Upper lobe of left lung (tissue), 6 donors: ENCODE results near the gene NOP56. TPM values are rescaled to one million over a fixed set of nuclear protein-coding genes. Genes with fewer than 3 reads are reported as not detected.
A peak's percentile ranks its signal among the peaks of the same experiment; 100 is the strongest.

ENCODE experiments used
- ATAC-seq, 2 donors: fragments of 200-7000 bp; cut with Tn5 transposase; one replicate each; pipeline ENCODE4 v1.9.1; 2022; ENCODE audit warnings: mild to moderate bottlenecking in 2 of 2, moderate library complexity in 2 of 2; ENCODE audit not compliant: low FRiP score in 2 of 2
- DNase-seq, 2 donors: peaks; one replicate each; pipeline ENCODE4 v3.0.0-alpha.2; 2019 to 2020
- H3K27ac ChIP-seq, 4 donors: fragments of 200-600 bp; sonication (generic); one replicate each; pipeline ENCODE4 v1.5.1; 2016 to 2019
- H3K27me3 ChIP-seq, 4 donors: fragments of 200-600 bp; sonication (generic); one replicate each; pipeline ENCODE4 v1.5.1; 2017 to 2019
- H3K36me3 ChIP-seq, 4 donors: fragments of 200-600 bp; sonication (generic); one replicate each; pipeline ENCODE4 v1.5.1; 2016 to 2019
- H3K4me1 ChIP-seq, 4 donors: fragments of 200-600 bp; sonication (generic); one replicate each; pipeline ENCODE4 v1.5.1; 2018 to 2019
- H3K4me3 ChIP-seq, 4 donors: fragments of 200-600 bp; sonication (generic); one replicate each; pipeline ENCODE4 v1.5.1; 2017 to 2019; ENCODE audit warnings: mild to moderate bottlenecking in 2 of 4, moderate library complexity in 1 of 4
- H3K9me3 ChIP-seq, 4 donors: fragments of 200-600 bp; sonication (generic); one replicate each; pipeline ENCODE4 v1.5.1; 2018 to 2019
- EP300 ChIP-seq, 4 donors: sonication (generic); formaldehyde crosslinking; IDR thresholded peaks; one replicate each; pipeline ENCODE4 v1.5.1; 2017; ENCODE audit warnings: antibody characterized with exemption in 4 of 4, control low read depth in 2 of 4
- POLR2A ChIP-seq, 4 donors: fragments of 450-650 bp; IDR thresholded peaks; one replicate each; pipeline ENCODE4 v1.5.1; 2016 to 2017; ENCODE audit warnings: antibody characterized with exemption in 4 of 4, mild to moderate bottlenecking in 2 of 4
- POLR2AphosphoS5 ChIP-seq, 2 donors: sonication (generic); formaldehyde crosslinking; IDR thresholded peaks; one replicate each; pipeline ENCODE4 v1.5.1; 2017; ENCODE audit warnings: antibody characterized with exemption in 2 of 2
- WGBS, 2 donors: methylation state at CpG; one replicate each; pipeline ENCODE4 v1.1.5; 2017 to 2018; 5-methylcytosine and 5-hydroxymethylcytosine counted together
- total RNA-seq, 6 donors: library from RNA; depleted of rRNA in 4 of 6; stranded (reverse); fragments of >200 nt in 4 of 6; gene quantifications; one replicate each; pipeline versions ENCODE4 v1.1.0 to v1.2.1, GENCODE V29; 2016 to 2021
- TF ChIP-seq, protein P1 (sequence below), 6 experiments: fragments of 450-650 bp in 4 of 6; fragments of 200-600 bp in 2 of 6; sonication (generic) in 2 of 6; IDR thresholded peaks; one replicate each; pipeline ENCODE4 v1.5.1; 2016 to 2019; ENCODE audit warnings: antibody characterized with exemption in 6 of 6
- donor health status: DM: no; HTN: no; CAD: no; lungs with moderate emphysema.
- donor health status: DM: no; HTN: yes; CAD: no; lungs with severe emphysema.

NOP56 gene
- total RNA-seq, 6 donors from 2014 or later, result 64.8 to 162 (median 93.6) TPM

DNA sequence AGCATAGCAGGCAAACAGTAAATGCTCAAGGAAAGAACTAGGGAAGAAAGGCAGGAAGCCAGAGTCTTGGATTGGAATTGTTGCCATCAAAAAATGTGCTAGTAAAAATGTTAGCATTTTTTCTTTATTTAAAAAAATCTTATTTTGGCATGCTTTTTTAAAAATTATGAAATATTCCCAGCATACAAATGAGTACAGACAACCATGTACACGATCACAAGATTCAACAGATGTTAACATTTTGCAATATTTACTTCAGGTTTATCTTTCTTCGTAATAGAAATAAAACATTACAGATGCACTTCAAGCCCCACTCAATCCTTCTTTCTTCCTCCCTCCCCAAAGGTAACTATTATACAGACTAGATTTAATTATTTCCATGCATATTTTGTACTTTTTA, 27.4 kb upstream of the NOP56 start:
- no peaks in the 10 kb centered on the region for H3K36me3 ChIP-seq
- peaks cover 0 to 8% (median 4%) of the 10 kb centered on the region in 4 donors for H3K9me3 ChIP-seq
- no peak for TF ChIP-seq POLR2A (IDR thresholded peaks at IDR 0.05)
- TF ChIP-seq, protein P1, sequence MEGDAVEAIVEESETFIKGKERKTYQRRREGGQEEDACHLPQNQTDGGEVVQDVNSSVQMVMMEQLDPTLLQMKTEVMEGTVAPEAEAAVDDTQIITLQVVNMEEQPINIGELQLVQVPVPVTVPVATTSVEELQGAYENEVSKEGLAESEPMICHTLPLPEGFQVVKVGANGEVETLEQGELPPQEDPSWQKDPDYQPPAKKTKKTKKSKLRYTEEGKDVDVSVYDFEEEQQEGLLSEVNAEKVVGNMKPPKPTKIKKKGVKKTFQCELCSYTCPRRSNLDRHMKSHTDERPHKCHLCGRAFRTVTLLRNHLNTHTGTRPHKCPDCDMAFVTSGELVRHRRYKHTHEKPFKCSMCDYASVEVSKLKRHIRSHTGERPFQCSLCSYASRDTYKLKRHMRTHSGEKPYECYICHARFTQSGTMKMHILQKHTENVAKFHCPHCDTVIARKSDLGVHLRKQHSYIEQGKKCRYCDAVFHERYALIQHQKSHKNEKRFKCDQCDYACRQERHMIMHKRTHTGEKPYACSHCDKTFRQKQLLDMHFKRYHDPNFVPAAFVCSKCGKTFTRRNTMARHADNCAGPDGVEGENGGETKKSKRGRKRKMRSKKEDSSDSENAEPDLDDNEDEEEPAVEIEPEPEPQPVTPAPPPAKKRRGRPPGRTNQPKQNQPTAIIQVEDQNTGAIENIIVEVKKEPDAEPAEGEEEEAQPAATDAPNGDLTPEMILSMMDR (IDR thresholded peaks at IDR 0.05), result no peak
- no peak for TF ChIP-seq POLR2AphosphoS5 (IDR thresholded peaks at IDR 0.05)
- TF ChIP-seq EP300 (IDR thresholded peaks at IDR 0.05), result no peak
- 39 to 65% methylated on average over 2 of the region's 2 CpGs for WGBS, 2 donors
- no peak for DNase-seq
- peak overlapping the region in 2 of 4 donors; percentile 23 to 36 for H3K27ac ChIP-seq
- no peak overlapping the region for H3K4me3 ChIP-seq
- no peaks in the 10 kb centered on the region for H3K4me1 ChIP-seq
- H3K27me3 ChIP-seq, result no peaks in the 10 kb centered on the region
- no peak for ATAC-seq

DNA sequence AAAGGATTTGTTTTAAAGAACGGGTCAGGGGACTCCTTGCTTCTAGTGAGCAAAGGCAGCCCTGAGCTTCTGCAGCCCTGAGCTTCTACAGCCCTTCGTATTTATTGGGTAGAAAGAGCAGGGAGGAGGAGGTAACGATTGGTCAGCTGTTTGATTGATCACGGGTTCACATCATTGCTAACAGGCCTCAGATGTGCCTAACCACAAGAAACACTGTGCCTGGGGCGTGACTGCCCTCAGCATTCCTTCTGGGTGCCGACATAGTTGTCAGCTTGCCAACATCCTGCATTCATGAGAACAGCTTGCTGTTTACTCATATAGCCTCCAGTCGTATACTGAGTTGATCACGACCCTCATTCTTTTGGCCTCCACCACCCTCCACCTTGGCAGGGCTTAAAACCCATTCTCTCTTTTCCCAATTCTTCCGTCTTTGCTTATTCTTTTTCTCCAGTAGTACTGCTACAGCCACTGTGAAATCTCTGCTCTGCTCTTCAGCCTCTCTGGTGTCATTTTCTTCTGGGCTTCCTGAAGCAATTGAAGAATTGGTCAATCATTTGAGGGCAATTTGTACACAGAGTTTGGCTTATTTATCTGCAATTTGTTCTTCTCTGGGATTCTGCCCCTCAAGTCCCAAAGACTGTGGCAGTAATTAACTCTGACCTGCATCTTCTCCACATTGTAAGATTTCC, 25.4 kb upstream of the NOP56 start:
- Histone ChIP-seq H3K4me3 (no peak overlapping the region), H3K4me1 (no peaks in the 10 kb centered on the region), H3K27ac (peak overlapping the region in 1 of 4 donors; percentile 38), H3K36me3 (no peaks in the 10 kb centered on the region), H3K27me3 (no peaks in the 10 kb centered on the region), H3K9me3 (peaks cover 0 to 8% (median 4%) of the 10 kb centered on the region in 4 donors)
- TF ChIP-seq EP300 (IDR thresholded peaks at IDR 0.05) (no peak), POLR2AphosphoS5 (IDR thresholded peaks at IDR 0.05) (no peak), POLR2A (IDR thresholded peaks at IDR 0.05) (no peak)
- TF ChIP-seq, protein P1 (IDR thresholded peaks at IDR 0.05), result no peak
- WGBS, 2 donors, result 53 to 65% methylated on average over 8 to 9 of the region's 9 CpGs
- peak in 1 of 2 donors; percentile 28 for DNase-seq
- no peak for ATAC-seq

DNA sequence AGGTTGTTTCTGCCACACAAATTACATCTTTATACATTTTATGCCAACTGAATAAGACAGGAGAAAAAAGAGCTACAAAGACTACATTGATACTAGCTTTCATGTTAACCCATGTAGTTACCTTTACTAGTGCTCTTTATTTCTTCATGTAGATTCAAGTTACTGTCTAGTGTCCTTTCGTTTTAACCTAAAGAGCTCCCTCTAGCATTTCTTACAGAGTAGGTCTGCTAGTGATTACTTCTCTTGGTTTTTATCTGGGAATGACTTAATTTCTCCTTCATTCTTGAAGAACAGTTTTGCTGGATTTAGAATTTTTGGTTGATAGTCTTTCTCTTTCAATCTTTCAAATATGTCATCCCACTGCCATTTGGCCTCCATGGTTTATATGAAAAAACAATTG, 21.2 kb upstream of the NOP56 start:
- Histone ChIP-seq H3K4me3 (no peak overlapping the region), H3K27me3 (no peaks in the 10 kb centered on the region), H3K4me1 (no peaks in the 10 kb centered on the region), H3K9me3 (peaks cover 0 to 8% (median 3%) of the 10 kb centered on the region in 4 donors), H3K27ac (no peak overlapping the region), H3K36me3 (no peaks in the 10 kb centered on the region)
- DNase-seq (no peak), ATAC-seq (no peak)
- no peak for TF ChIP-seq POLR2A (IDR thresholded peaks at IDR 0.05)
- no peak for TF ChIP-seq EP300 (IDR thresholded peaks at IDR 0.05)
- TF ChIP-seq POLR2AphosphoS5 (IDR thresholded peaks at IDR 0.05), result no peak
- TF ChIP-seq, protein P1 (IDR thresholded peaks at IDR 0.05), result no peak
- WGBS, 2 donors, result 9 to 24% methylated on average over 1 of the region's 1 CpG

DNA sequence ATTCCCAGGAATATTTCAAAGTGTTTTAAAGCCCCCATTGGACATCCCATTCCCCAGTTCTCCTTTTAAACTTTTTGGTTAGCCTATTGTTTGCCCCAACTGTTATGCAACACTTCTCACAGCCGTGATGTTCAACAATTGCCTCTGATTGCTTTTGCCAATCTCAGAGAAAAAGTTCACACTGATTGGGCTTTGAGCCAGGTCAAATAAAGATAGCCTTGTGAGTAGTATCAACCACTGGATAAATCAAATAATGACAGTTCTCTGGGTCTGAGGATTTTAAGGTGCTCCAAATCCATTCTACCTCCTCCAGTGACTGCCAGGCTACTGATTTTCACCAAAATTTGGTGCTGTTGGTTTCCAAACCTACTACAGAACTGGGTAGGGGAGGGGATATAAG, 19.1 kb upstream of the NOP56 start:
- ATAC-seq, result no peak
- H3K36me3 ChIP-seq, result no peaks in the 10 kb centered on the region
- no peak overlapping the region for H3K27ac ChIP-seq
- TF ChIP-seq, protein P1 (IDR thresholded peaks at IDR 0.05), result no peak
- TF ChIP-seq POLR2AphosphoS5 (IDR thresholded peaks at IDR 0.05), result no peak
- TF ChIP-seq EP300 (IDR thresholded peaks at IDR 0.05), result no peak
- TF ChIP-seq POLR2A (IDR thresholded peaks at IDR 0.05), result no peak
- H3K4me3 ChIP-seq, result no peak overlapping the region
- H3K27me3 ChIP-seq, result no peaks in the 10 kb centered on the region
- H3K4me1 ChIP-seq, result no peaks in the 10 kb centered on the region
- 0 to 11% methylated on average over 1 of the region's 1 CpG for WGBS, 2 donors
- no peak for DNase-seq
- H3K9me3 ChIP-seq, result no peaks in the 10 kb centered on the region

DNA sequence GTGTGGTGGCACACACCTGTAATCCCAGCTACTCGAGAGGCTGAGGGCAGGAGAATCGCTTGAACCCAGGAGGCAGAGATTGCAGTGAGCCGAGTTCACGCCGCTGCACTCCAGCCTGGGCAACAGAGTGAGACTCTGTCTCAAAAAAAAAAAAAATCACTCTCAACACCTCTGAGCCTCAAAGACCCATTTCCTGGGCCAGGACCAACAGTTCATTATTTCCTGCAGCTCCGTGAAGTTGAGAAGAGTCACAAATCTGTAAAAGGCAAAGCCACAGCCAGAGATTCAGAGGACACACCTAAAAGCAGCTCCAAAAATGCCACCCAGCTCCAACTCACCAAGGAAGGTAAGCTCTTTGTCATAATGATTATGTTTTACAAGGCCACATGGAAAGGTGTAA, 15.2 kb upstream of the NOP56 start:
- Histone ChIP-seq H3K36me3 (no peaks in the 10 kb centered on the region), H3K27ac (no peak overlapping the region), H3K4me3 (no peak overlapping the region), H3K4me1 (no peaks in the 10 kb centered on the region), H3K9me3 (no peaks in the 10 kb centered on the region), H3K27me3 (no peaks in the 10 kb centered on the region)
- TF ChIP-seq EP300 (IDR thresholded peaks at IDR 0.05) (no peak), POLR2AphosphoS5 (IDR thresholded peaks at IDR 0.05) (no peak), POLR2A (IDR thresholded peaks at IDR 0.05) (no peak)
- TF ChIP-seq, protein P1 (IDR thresholded peaks at IDR 0.05), result no peak
- no peak for DNase-seq
- ATAC-seq, result no peak
- 79 to 81% methylated on average over 6 of the region's 6 CpGs for WGBS, 2 donors
